GM18519 (cell line): Measurements from ENCODE around the gene PPARG.
"Not testable (repeated sequence)": the region's sequence is repeated elsewhere in the genome, so short reads cannot be mapped to it uniquely, and the experiment has no call there.

ENCODE experiments used
- ATAC-seq: cut with Tn5 transposase; IDR thresholded peaks from one replicate; pipeline ENCODE4 v1.9.1; 2021; ENCODE audit warnings: mild to moderate bottlenecking, moderate library complexity; ENCODE audit not compliant: unreplicated experiment, low FRiP score

Gene PPARG

DNA sequence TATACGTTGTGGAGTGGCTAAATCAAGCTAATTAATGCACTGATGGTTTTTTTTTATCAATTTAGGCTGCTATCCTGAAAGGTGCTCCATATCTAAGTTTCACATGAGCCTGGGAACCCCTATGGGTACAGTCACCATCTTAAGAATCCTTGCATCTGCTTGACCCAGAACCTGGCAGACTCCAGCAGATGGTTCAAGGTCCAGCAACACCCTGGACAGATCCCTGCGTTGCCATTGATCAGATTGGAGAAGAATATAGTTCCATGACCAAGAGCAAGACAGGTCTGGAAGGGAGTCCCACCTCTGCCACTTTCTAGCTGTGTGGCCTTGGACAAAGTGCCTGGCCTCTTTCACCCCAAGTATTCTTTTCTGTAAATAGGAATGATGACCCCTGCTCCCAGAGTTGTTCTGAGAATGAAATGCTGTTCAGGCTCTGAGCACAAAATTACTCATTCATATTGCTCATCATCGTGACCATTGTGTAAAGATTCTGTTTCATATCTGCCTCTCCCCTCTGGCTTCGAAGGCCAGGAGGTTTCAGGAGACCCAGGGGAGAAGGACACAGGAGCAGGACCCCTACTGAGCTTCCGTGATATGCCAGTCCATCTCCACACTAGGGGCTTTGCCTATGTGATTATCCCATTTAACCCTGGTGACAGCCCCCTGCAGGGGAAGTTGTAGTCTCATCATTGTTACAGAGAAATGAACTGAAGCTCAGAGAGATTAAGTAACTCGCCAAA lies 165.4 kb downstream of the PPARG start:
- ATAC-seq: no peak

DNA sequence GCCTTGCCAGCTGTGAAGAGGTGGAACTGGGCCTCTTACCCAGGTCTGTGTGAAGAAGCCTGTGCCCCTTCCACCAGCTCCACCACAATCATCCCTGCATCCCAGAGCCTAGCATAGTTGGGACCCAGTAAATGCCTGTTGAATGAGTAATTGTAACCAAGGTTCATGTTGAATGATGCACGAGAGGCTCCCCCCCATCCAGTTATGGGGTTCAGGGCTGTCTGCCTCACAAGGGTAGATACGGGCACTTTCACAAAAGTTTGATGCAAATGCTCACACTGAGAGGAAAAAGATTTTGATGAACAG lies 165.9 kb downstream of the PPARG start:
- no peak for ATAC-seq

- no peak for ATAC-seq
These were observed 166.9 kb downstream of the PPARG start for GRCh38 chr3:12455740-12456139.

- no peak for ATAC-seq
These were observed 167.6 kb downstream of the PPARG start for GRCh38 chr3:12456441-12456840.

DNA sequence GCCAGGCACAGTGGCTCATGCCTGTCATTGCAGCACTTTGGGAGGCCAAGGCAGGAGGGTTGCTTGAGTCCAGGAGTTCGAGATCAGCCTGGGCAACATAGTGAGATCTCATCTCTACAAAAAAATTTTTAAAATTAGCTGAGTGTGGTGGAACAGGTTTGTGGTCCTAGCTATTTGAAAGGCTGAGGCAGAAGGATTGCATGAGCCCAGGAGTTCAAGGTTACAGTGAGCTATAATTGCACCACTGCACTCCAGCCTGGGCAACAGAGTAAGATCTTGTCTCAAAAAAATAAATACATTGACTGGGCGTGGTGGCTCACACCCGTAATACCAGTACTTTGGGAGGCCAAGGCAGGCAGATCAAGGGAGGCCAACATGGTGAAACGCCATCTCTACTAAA lies 168.5 kb downstream of the PPARG start:
- ATAC-seq: not testable (repeated sequence)

- ATAC-seq: no peak
These were observed 170.0 kb downstream of the PPARG start for GRCh38 chr3:12458901-12459300.

- ATAC-seq: no peak
These were observed 171.3 kb downstream of the PPARG start for GRCh38 chr3:12460127-12460526.

GRCh38 chr3:12461097-12461649 lies 172.3 kb downstream of the PPARG start:
- ATAC-seq: no peak

DNA sequence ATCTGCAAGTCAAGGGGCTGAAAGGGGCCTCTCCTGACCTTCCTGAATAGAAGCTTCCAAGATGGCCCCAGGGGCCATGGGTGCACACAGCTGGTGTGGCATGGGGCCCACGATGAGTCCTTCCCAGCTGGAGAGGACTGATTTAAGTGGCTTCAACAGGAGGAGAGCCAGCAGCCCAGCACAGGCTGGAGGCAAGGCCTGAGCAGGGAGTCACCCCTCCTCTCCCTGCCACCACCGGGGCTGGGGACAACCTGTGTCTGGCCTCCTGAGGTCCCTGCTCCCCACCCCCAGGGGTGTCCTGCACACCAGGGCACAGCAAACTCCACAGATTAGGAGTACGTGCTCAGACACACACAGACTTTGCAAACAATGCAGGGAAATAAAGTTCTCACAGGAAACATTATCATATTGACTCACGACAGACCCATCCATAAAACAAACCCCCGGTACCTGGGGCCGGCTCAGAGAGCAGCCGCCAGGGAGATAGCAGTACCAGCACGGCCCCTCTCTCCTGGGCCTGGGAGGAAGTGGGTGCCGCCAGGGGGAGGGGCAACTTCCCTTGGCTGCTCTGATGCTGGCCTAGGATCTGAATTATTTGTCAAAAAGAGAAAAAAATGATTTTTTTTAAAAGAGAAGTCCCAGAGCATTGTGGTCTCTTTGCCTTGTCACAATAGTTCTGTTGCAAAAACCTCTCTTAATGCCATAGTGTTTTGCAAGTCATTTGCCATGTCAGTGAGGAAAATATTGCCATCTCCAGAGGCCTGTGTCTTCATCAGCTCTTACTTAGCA lies 173.5 kb downstream of the PPARG start:
- no peak for ATAC-seq

GRCh38 chr3:12463686-12464085 lies 174.8 kb downstream of the PPARG start:
- no peak for ATAC-seq

- ATAC-seq: no peak
These were observed 175.3 kb downstream of the PPARG start for GRCh38 chr3:12464181-12464580.

DNA sequence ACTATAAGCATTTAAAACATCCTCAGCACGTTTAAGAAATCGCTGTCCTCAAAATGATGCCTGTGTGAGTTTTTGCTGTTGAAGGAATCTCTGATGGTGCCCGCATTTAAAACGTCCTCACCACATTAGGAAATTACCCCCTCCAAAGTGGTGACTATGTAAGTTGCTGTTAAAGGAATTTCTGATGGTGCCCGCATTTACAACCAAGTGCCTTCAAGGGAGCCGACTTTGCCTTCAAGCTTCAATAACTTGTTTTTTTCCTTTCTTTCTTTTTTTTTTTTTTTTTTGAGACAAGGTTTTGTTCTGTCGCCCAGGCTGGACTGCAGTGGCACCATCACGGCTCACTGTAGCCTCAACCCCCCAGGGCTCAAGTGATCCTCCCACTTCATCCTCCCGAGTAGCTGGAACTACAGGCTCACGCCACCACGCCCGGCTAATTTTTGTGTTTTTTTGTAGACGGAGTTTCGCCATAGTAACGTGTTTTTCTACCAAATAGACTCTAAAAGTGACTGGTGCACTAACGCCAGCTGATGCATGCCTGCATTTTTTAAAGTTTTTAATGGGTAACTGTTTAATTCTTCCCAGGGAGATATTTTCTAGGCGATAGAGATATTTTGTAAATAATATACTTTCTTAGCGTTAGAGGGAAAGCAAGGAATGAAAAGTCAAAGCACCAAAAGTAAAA lies 176.4 kb downstream of the PPARG start:
- ATAC-seq: no peak

- no peak for ATAC-seq
These were observed 177.0 kb downstream of the PPARG start for GRCh38 chr3:12465836-12466225.

- ATAC-seq: no peak
These were observed 178.9 kb downstream of the PPARG start for GRCh38 chr3:12467746-12468145.

GRCh38 chr3:12468276-12468675 lies 179.4 kb downstream of the PPARG start:
- no peak for ATAC-seq

GRCh38 chr3:12468757-12469156 lies 179.9 kb downstream of the PPARG start:
- no peak for ATAC-seq

DNA sequence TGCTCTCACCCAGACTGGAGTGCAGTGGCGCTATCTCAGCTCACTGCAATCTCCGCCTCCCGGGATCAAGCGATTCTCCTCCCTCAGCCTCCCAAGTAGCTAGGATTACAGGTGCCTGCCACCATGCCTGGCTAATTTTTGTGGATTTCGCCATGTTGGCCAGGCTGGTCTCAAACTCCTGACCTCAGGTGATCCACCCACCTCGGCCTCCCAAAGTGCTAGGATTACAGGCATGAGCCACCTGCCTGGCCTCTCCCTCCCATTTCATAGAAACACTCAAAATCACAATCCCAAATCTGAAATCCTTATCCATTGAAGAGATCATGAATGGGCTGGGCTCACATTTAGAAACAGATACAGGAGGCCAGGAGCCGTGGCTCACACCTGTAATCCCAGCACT lies 180.4 kb downstream of the PPARG start:
- not testable (repeated sequence) for ATAC-seq

- no peak for ATAC-seq
These were observed 181.2 kb downstream of the PPARG start for GRCh38 chr3:12470111-12470510.

- no peak for ATAC-seq
These were observed 181.8 kb downstream of the PPARG start for GRCh38 chr3:12470680-12471079.

- ATAC-seq: no peak
These were observed 182.4 kb downstream of the PPARG start for GRCh38 chr3:12471241-12471640.

GRCh38 chr3:12472000-12472610 lies 183.2 kb downstream of the PPARG start:
- no peak for ATAC-seq
